NCI-H1105 (cell line): Measurements from ENCODE around the gene SIAH3.
A peak's percentile ranks its signal among the peaks of the same experiment; 100 is the strongest.

Source experiments
- DNase-seq: peaks from one replicate; lab custom pipeline; 2025; lab: John Stamatoyannopoulos, UW

The SIAH3 gene

GRCh38 chr13:45821811-45822210, 29.7 kb downstream of the SIAH3 start:
- DNase-seq, result no peak

- DNase-seq, result no peak
Measured at GRCh38 chr13:45820106-45820838, 31.3 kb downstream of the SIAH3 start.

- DNase-seq, result no peak
Measured at GRCh38 chr13:45817833-45818232, 33.7 kb downstream of the SIAH3 start.

- DNase-seq, result no peak
Measured at GRCh38 chr13:45816427-45816826, 35.1 kb downstream of the SIAH3 start.

GRCh38 chr13:45812695-45813372, 38.7 kb downstream of the SIAH3 start:
- DNase-seq, result no peak

GRCh38 chr13:45811891-45812694, 39.5 kb downstream of the SIAH3 start:
- DNase-seq, result no peak

GRCh38 chr13:45809801-45810394, 41.7 kb downstream of the SIAH3 start:
- no peak for DNase-seq

GRCh38 chr13:45808925-45809324, 42.6 kb downstream of the SIAH3 start:
- DNase-seq, result no peak

- DNase-seq, result peak; percentile 14
Measured at GRCh38 chr13:45807520-45808099, 43.9 kb downstream of the SIAH3 start.

GRCh38 chr13:45800485-45800884, 51.1 kb downstream of the SIAH3 start:
- DNase-seq, result no peak

- DNase-seq, result peak; percentile 17
Measured at GRCh38 chr13:45799451-45799850, 52.1 kb downstream of the SIAH3 start.

- no peak for DNase-seq
Measured at GRCh38 chr13:45798851-45799250, 52.7 kb downstream of the SIAH3 start.

- DNase-seq, result no peak
Measured at GRCh38 chr13:45796426-45797235, 54.9 kb downstream of the SIAH3 start.

GRCh38 chr13:45792827-45793303, 58.7 kb downstream of the SIAH3 start:
- no peak for DNase-seq

- no peak for DNase-seq
Measured at GRCh38 chr13:45788011-45788410, 63.5 kb downstream of the SIAH3 start.

GRCh38 chr13:45787346-45787745, 64.2 kb downstream of the SIAH3 start:
- DNase-seq, result no peak

GRCh38 chr13:45786293-45786920, 65.1 kb downstream of the SIAH3 start:
- DNase-seq, result peak; percentile 36

- DNase-seq, result no peak
Measured at GRCh38 chr13:45784755-45785675, 66.5 kb downstream of the SIAH3 start.

- DNase-seq, result no peak
Measured at GRCh38 chr13:45783346-45784043, 68.1 kb downstream of the SIAH3 start.
